Neural progenitor cell (in vitro differentiated cells): Measurements from ENCODE around the gene TACO1. TPM values are rescaled to one million over a fixed set of nuclear protein-coding genes. Genes with fewer than 3 reads are reported as not detected.

Experiments
- DNase-seq: peaks from one replicate; pipeline ENCODE4 v3.0.0-alpha.2; 2016; ENCODE audit warnings: low spot score
- H2AFZ ChIP-seq: fragments of 200-600 bp; sonication (generic); replicated peaks from 2 replicates; pipeline ENCODE4 v1.6.1; 2016; ENCODE audit warnings: antibody characterized with exemption
- H3F3A ChIP-seq: fragments of 200-600 bp; sonication (generic); 2 replicates; pipeline ENCODE4 v1.6.1; 2016; ENCODE audit warnings: antibody characterized with exemption, low read depth
- H3K27ac ChIP-seq: fragments of 200-600 bp; sonication (generic); 2 replicates; pipeline ENCODE4 v1.5.1; 2016; ENCODE audit warnings: mild to moderate bottlenecking
- H3K27me3 ChIP-seq: fragments of 200-600 bp; sonication (generic); 2 replicates; pipeline ENCODE4 v1.6.1; 2016; ENCODE audit warnings: mild to moderate bottlenecking, moderate library complexity
- H3K36me3 ChIP-seq: fragments of 200-600 bp; sonication (generic); 2 replicates; pipeline ENCODE4 v1.5.1; 2016
- H3K4me1 ChIP-seq: fragments of 200-600 bp; sonication (generic); 2 replicates; pipeline ENCODE4 v1.6.1; 2016; ENCODE audit warnings: mixed run types
- H3K4me2 ChIP-seq: fragments of 200-600 bp; sonication (generic); 2 replicates; pipeline ENCODE4 v1.6.1; 2016
- H3K4me3 ChIP-seq: fragments of 200-600 bp; sonication (generic); 2 replicates; pipeline ENCODE4 v1.5.1; 2016
- H3K79me2 ChIP-seq: fragments of 200-600 bp; sonication (generic); 2 replicates; pipeline ENCODE4 v1.6.1; 2016; ENCODE audit warnings: low read depth
- H3K9ac ChIP-seq: fragments of 200-600 bp; sonication (generic); 2 replicates; pipeline ENCODE4 v1.6.1; 2016
- H3K9me3 ChIP-seq: fragments of 200-600 bp; sonication (generic); 2 replicates; pipeline ENCODE4 v1.5.1; 2016; ENCODE audit warnings: low read depth
- H4K20me1 ChIP-seq: fragments of 200-600 bp; sonication (generic); 2 replicates; pipeline ENCODE4 v1.6.1; 2016; ENCODE audit warnings: low read depth
- H3K27ac Mint-ChIP-seq: 3 replicates; pipeline ENCODE4 v1.8.0; 2021; ENCODE audit warnings: mixed read lengths
- H3K27me3 Mint-ChIP-seq: 2 replicates; pipeline ENCODE4 v1.8.0; 2022; ENCODE audit warnings: low read depth, mild to moderate bottlenecking, inconsistent platforms, moderate library complexity, mixed read lengths; ENCODE audit not compliant: insufficient read depth
- H3K36me3 Mint-ChIP-seq: 3 replicates; pipeline ENCODE4 v1.8.0; 2021; ENCODE audit warnings: mixed read lengths
- H3K4me1 Mint-ChIP-seq: 3 replicates; pipeline ENCODE4 v1.8.0; 2021; ENCODE audit warnings: mixed read lengths
- H3K4me3 Mint-ChIP-seq: 3 replicates; pipeline ENCODE4 v1.8.0; 2021; ENCODE audit warnings: mild to moderate bottlenecking, moderate library complexity, mixed read lengths
- H3K9me3 Mint-ChIP-seq: 3 replicates; pipeline ENCODE4 v1.8.0; 2020; ENCODE audit warnings: mixed read lengths
- CTCF ChIP-seq: fragments of 200-600 bp; sonication (generic); IDR thresholded peaks from 2 replicates; pipeline ENCODE4 v1.5.1; 2017; ENCODE audit warnings: antibody characterized with exemption, mild to moderate bottlenecking
- EZH2 ChIP-seq: fragments of 200-600 bp; sonication (generic); IDR thresholded peaks from 2 replicates; pipeline ENCODE4 v1.6.1; 2017; ENCODE audit warnings: antibody characterized with exemption, mild to moderate bottlenecking, moderate library complexity
- EZH2phosphoT487 ChIP-seq: fragments of 200-600 bp; sonication (generic); IDR thresholded peaks from 2 replicates; pipeline ENCODE4 v1.6.1; 2017; ENCODE audit warnings: antibody characterized with exemption
- total RNA-seq: library from RNA; depleted of rRNA; stranded (reverse); fragments of >200 nt; gene quantifications from 2 replicates; pipeline ENCODE4 v1.2.3, GENCODE V29; 2015; ENCODE audit warnings: low replicate concordance

Gene TACO1
- total RNA-seq, 1 donor from 2014 or later: 18.3 TPM

- no peaks in the 10 kb centered on the region for H3K9me3 ChIP-seq
- peaks cover 18% of the 10 kb centered on the region for H4K20me1 ChIP-seq
- H2AFZ ChIP-seq: no peak overlapping the region
- H3K36me3 ChIP-seq: no peaks in the 10 kb centered on the region
- H3K27ac Mint-ChIP-seq: no peak overlapping the region
- no peaks in the 10 kb centered on the region for H3K27me3 ChIP-seq
- H3K4me3 ChIP-seq: no peak overlapping the region
- DNase-seq: no peak
- no peaks in the 10 kb centered on the region for H3K9me3 Mint-ChIP-seq
- no peak overlapping the region for H3K4me2 ChIP-seq
- H3K36me3 Mint-ChIP-seq: peaks cover 9% of the 10 kb centered on the region
- no peak overlapping the region for H3K9ac ChIP-seq
- H3K4me1 ChIP-seq: peaks cover 28% of the 10 kb centered on the region
- H3K4me1 Mint-ChIP-seq: peaks cover 20% of the 10 kb centered on the region
- peaks cover 2% of the 10 kb centered on the region for H3K27me3 Mint-ChIP-seq
- no peak overlapping the region for H3K27ac ChIP-seq
- H3K79me2 ChIP-seq: peaks cover 12% of the 10 kb centered on the region
- TF ChIP-seq CTCF (no peak), EZH2 (no peak), EZH2phosphoT487 (no peak)
- no peak overlapping the region for H3K4me3 Mint-ChIP-seq
- H3F3A ChIP-seq: peaks cover 29% of the 10 kb centered on the region
Measured at GRCh38 chr17:63635290-63635689, 34.6 kb downstream of the TACO1 start.

DNA sequence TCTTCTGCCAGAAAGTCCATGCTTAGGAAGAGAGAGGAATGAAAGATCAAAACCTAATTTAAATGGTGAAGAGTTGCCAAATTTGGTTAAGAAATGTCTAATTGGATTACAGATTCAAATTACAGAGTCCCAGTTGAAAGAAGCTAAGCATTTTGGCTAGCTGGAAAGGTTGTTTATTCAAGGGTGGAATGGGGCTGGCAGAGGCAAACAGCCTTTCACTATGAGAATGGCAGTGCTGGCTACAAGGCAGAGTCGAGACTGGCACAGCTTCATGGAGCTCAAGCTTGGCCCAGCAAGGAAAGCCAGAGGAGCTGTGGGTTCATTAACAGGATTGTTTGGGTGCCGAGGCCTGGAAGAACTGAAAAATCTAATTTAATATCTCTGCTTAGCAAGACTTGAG lies 35.1 kb downstream of the TACO1 start:
- H3F3A ChIP-seq: peaks cover 27% of the 10 kb centered on the region
- H3K4me3 ChIP-seq: no peak overlapping the region
- H3K27ac ChIP-seq: no peak overlapping the region
- Mint-ChIP-seq H3K9me3 (no peaks in the 10 kb centered on the region), H3K4me1 (peaks cover 20% of the 10 kb centered on the region), H3K36me3 (peaks cover 9% of the 10 kb centered on the region), H3K4me3 (no peak overlapping the region), H3K27ac (no peak overlapping the region), H3K27me3 (peaks cover 2% of the 10 kb centered on the region)
- no peak overlapping the region for H3K9ac ChIP-seq
- H4K20me1 ChIP-seq: peaks cover 13% of the 10 kb centered on the region
- no peak for TF ChIP-seq EZH2
- TF ChIP-seq EZH2phosphoT487: no peak
- no peak for TF ChIP-seq CTCF
- H2AFZ ChIP-seq: no peak overlapping the region
- H3K9me3 ChIP-seq: no peaks in the 10 kb centered on the region
- H3K4me2 ChIP-seq: no peak overlapping the region
- no peaks in the 10 kb centered on the region for H3K36me3 ChIP-seq
- no peaks in the 10 kb centered on the region for H3K27me3 ChIP-seq
- DNase-seq: no peak
- peaks cover 11% of the 10 kb centered on the region for H3K79me2 ChIP-seq
- H3K4me1 ChIP-seq: peaks cover 28% of the 10 kb centered on the region

DNA sequence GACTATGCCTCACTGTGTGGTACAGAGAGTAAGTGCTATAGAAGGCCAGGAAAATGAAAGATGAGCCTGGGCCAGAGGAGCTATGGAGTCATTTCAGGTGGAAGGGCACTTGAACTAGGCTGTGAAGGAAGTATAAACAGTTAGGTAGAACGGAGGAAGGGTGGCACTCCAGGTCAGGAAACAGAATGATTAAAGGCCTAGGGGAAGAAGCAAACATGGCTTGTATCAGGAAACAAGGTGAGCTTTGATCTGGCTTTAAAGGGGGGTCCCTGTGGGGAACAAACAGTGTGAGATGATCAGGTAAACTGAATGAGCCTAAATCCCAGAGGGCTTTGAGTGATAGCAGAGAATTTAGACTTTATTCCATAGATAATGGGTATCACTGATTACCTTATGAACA lies 38.4 kb downstream of the TACO1 start:
- H3F3A ChIP-seq: peaks cover 5% of the 10 kb centered on the region
- no peaks in the 10 kb centered on the region for H3K27me3 ChIP-seq
- Mint-ChIP-seq H3K27ac (no peak overlapping the region), H3K4me1 (peaks cover 3% of the 10 kb centered on the region), H3K36me3 (peaks cover 5% of the 10 kb centered on the region), H3K27me3 (peaks cover 2% of the 10 kb centered on the region), H3K4me3 (no peak overlapping the region), H3K9me3 (no peaks in the 10 kb centered on the region)
- no peaks in the 10 kb centered on the region for H3K9me3 ChIP-seq
- H3K79me2 ChIP-seq: no peaks in the 10 kb centered on the region
- H2AFZ ChIP-seq: no peak overlapping the region
- no peak overlapping the region for H3K9ac ChIP-seq
- peaks cover 8% of the 10 kb centered on the region for H3K4me1 ChIP-seq
- no peak overlapping the region for H3K4me2 ChIP-seq
- DNase-seq: no peak
- H3K4me3 ChIP-seq: no peak overlapping the region
- H4K20me1 ChIP-seq: peaks cover 3% of the 10 kb centered on the region
- TF ChIP-seq EZH2phosphoT487 (no peak), EZH2 (no peak), CTCF (no peak)
- H3K36me3 ChIP-seq: no peaks in the 10 kb centered on the region
- H3K27ac ChIP-seq: no peak overlapping the region

DNA sequence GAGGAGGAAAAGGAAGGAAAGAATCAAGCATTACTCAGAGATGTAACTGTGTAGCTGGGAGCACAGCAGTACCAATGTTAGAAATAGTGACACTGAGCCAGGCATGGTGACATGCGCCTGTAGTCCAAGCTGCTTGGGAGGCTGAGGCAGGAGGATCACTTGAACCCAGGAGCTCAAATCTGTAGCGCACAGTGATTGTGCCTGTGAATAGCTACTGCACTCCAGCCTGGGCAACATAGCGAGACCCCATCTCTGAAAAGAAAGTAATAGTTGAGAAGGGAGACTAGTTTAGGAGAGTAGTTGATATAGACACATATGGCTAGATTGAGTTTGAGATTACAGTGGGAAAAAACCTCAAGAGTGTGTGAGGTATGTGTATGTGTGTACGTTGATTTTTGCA lies 39.3 kb downstream of the TACO1 start:
- no peak overlapping the region for H3K4me3 ChIP-seq
- H3K9me3 ChIP-seq: no peaks in the 10 kb centered on the region
- no peak overlapping the region for H2AFZ ChIP-seq
- H3K4me3 Mint-ChIP-seq: no peak overlapping the region
- no peaks in the 10 kb centered on the region for H3F3A ChIP-seq
- H3K27ac Mint-ChIP-seq: no peak overlapping the region
- no peaks in the 10 kb centered on the region for H3K27me3 ChIP-seq
- peaks cover 3% of the 10 kb centered on the region for H4K20me1 ChIP-seq
- H3K9me3 Mint-ChIP-seq: no peaks in the 10 kb centered on the region
- H3K4me2 ChIP-seq: no peak overlapping the region
- peaks cover 2% of the 10 kb centered on the region for H3K27me3 Mint-ChIP-seq
- H3K27ac ChIP-seq: no peak overlapping the region
- peaks cover 4% of the 10 kb centered on the region for H3K36me3 Mint-ChIP-seq
- H3K79me2 ChIP-seq: no peaks in the 10 kb centered on the region
- TF ChIP-seq EZH2phosphoT487 (no peak), EZH2 (no peak), CTCF (no peak)
- no peak for DNase-seq
- H3K4me1 ChIP-seq: no peaks in the 10 kb centered on the region
- no peak overlapping the region for H3K9ac ChIP-seq
- no peaks in the 10 kb centered on the region for H3K4me1 Mint-ChIP-seq
- H3K36me3 ChIP-seq: no peaks in the 10 kb centered on the region
